ENCODE results near the gene SLC30A2.

DNA sequence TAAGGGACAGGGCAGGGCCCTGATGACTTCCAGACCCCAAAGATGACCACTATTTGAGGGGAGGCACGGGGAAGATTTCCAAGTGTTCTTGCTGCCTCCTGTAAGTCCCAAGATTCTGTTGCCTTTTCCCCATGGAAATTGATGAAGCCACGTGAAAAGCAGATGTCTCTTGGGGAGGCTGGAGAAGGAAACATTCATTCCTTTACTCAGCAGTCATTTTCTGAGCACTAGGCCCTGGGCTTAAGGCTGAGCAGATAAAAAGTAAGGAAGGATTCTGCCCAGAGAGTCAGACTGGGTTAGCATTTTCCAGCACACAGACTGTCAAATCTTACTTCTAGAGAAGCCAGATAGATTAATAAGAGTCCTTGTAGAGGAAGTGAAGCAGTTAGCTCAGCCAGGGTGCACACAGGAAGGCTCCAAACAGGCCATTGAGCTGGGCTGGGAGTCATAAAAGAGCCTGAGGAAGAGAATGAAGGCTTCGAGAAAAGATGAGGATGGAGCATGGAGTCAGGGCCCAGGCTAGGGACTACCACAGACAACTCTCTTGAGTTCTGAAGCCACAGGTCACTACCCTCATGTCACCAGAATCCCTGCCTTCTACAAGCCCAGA lies 14.2 kb downstream of the SLC30A2 start:
- TF ChIP-seq POLR2AphosphoS5 (IDR thresholded peaks at IDR 0.05; ENCODE audit: low read depth, low read length) (no peak), POLR2A (IDR thresholded peaks at IDR 0.05; ENCODE audit: borderline replicate concordance, extremely low read depth, insufficient read depth, insufficient read length) (no peak)
- TF ChIP-seq, protein P1, sequence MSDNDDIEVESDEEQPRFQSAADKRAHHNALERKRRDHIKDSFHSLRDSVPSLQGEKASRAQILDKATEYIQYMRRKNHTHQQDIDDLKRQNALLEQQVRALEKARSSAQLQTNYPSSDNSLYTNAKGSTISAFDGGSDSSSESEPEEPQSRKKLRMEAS (IDR thresholded peaks at IDR 0.05): no peak
